Dermis blood vessel endothelial cell (primary cell): ENCODE results near the gene ZIC4. TPM values are rescaled to one million over a fixed set of nuclear protein-coding genes. Genes with fewer than 3 reads are reported as not detected.

Source experiments
- DNase-seq: peaks from one replicate; pipeline ENCODE4 v3.0.0; 2010
- total RNA-seq: library from RNA; depleted of rRNA; stranded (reverse); fragments of >200 nt; gene quantifications from 2 replicates; pipeline ENCODE4 v1.2.3, GENCODE V29; 2014

The ZIC4 gene
- total RNA-seq, 1 donor from 2014 or later, result not detected

GRCh38 chr3:147404800-147405230, 1.5 kb downstream of the ZIC4 start:
- no peak for DNase-seq

- no peak for DNase-seq
Observed at GRCh38 chr3:147404000-147404799, 2.1 kb downstream of the ZIC4 start.

- no peak for DNase-seq
Observed at GRCh38 chr3:147403511-147403910, 2.8 kb downstream of the ZIC4 start.

DNA sequence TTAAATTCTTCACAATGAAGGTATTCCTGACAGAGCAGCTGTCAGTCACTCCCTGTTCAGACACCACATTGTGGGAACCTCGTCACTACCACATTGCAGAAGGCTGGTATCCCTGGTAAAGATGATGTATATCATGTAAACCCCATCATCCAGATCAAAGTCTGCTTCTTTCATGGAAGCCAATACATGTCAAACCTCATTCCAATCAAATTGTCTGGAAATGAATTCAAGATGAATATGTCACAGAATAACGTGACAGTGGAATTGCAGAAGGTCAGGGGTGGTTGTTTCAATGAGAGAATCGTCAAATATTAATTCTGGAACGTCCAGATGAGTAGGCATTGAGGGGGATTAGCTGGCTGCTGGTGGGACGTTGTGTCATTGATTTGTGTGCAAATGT, 4.2 kb downstream of the ZIC4 start:
- no peak for DNase-seq

- no peak for DNase-seq
Observed at GRCh38 chr3:147401421-147401820, 4.9 kb downstream of the ZIC4 start.

GRCh38 chr3:147400999-147401398, 5.3 kb downstream of the ZIC4 start:
- DNase-seq, result no peak

GRCh38 chr3:147400111-147400510, 6.2 kb downstream of the ZIC4 start:
- no peak for DNase-seq

DNA sequence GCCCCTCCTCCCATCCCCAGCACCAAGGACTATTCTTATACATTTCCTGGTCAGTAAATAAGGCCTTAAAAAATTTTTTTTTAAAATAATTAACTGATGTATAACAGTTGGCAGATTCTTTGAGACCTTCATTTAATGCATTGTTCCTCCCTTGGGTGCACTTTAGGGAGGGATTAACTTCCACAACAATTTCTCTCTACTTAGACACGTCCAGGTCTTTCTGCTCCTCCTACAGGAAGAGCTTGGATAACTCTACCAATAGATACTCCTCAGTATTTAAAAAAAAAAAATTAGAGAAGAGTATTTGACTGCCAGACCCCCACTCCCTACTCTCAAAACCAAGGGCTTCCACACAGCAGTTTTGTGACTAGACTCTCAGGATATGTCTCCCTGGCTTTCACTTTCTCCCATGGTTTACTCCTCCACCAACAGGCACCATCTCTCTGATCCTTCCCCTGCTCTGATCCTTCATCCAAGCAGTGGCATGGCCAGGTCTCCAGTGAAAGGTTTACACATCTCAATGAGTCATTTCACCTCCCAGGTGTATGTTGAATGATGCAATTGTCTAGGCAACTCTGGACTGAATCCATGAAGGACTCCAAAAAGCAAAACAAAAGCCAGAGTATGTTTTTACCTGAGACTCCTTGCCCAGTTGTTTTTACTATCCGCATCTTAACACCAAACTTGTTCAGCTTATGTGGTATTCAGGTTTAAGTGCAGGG, 7.4 kb downstream of the ZIC4 start:
- no peak for DNase-seq

GRCh38 chr3:147397875-147398812, 8.2 kb downstream of the ZIC4 start:
- DNase-seq, result no peak

- no peak for DNase-seq
Observed at GRCh38 chr3:147397155-147397874, 9.0 kb downstream of the ZIC4 start.

DNA sequence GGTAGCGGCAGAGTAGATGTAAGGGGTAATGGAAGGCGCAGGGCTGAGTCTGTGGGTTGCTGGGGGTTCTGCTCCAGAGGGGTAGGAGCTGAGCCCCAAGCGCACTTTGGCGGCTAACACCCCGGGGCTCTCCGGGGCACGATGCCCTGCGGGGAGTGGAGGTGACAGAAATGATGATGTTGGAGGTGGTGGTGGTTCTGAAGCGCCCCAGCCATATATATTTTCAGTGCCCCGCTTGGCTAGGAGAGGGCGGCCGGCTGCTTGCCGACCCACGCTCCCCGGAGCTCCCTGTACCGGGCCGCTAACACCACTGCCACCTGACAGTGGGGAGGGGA, 9.7 kb downstream of the ZIC4 start:
- DNase-seq, result no peak

DNA sequence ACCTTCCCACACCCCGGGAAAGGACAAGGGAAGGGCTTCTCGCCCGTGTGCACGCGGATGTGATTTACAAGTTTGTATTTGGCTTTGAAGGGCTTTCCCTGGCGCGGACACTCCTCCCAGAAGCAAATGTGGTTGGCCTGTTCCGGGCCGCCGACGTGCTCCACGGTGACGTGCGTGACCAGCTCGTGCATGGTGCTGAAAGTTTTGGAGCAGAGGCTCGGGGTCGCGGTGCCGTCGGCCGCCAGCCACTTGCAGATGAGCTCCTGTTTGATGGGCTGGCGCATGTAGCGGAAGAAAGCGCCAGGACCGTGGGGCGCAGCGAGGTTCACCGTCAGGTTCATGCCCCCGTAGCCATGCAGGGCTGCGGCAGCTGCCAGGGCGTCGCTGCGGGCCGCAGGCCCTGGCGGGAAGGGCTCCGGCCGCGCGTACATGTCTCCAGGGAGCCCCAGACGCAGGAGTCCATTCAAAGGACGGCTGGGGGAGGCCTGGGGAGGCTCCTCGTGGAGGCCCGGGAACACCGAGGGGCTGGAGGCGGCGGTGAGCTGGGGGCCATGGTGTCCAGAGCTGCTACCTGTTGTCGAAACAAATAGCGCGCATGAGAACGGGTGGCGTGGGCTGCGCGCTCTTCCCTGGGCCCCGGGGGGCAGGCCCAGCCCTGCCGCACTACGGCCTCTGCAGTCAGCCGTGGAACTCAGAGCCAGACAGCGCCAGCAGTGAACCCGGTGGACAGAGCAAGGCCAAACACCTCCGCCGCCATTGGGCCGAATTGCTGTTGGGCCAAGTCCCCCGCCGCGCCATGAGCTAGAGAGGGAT, 10.2 kb downstream of the ZIC4 start:
- DNase-seq, result no peak

DNA sequence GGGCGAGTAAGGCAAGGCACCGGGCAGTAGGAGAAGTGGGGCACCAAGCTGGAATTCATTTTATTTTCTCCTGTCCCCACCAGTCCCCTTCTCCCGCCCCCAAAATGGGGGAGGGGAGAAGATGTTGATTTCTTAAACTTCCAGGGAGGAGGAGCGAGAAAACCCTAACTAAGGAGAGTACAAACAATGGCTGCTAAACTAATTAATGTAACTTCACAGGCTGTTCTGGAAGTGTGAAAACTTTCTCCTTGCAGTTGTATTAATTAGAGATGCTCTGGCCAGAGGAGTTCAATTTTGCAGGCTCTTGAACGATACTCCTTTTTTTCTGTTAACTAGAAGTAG, 11.5 kb downstream of the ZIC4 start:
- DNase-seq, result no peak

DNA sequence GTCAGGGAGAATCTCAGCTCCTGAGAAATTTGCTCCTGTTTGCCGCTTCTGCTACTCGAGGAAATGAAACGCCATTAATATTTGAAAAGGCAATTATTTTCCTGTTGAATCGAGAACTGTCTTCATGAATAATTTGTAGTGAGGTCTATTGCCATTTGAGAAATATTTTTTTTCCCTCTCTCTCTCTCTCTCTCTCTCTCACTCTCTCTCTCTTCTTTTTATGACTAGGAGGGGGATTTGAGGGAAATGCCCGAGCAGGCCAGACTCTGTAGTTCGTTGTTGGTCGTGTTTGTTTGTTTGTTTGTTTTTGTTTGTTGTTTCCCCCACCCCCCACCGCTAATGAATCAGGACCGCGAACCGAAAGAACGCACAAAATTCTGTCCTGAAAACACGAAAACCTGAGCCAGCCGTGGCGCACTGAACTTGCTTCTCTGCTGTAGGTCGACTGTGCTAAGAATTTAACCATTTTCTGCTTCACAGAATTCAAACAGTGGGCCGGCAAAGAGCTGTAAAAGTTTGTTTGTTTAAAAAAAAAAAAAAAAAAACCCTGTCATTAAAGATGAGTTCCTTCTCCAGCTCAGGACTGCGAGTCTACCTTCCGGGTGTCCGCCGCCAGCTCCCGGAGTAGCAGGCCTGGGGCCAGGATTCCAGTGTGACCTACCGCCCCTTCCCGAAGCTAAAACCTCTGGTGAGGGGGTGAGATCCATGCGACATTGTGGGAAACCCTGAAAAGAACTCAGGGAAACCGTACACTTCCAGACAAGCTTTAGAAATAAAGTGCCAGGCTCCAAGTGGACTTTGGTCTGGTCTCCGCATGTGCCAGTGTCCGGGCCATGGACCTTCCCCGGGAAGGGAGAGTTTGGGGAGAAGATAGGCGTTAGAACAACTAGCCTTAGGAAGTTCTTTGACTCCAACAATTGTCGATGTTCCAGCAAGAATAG, 12.1 kb downstream of the ZIC4 start:
- no peak for DNase-seq

DNA sequence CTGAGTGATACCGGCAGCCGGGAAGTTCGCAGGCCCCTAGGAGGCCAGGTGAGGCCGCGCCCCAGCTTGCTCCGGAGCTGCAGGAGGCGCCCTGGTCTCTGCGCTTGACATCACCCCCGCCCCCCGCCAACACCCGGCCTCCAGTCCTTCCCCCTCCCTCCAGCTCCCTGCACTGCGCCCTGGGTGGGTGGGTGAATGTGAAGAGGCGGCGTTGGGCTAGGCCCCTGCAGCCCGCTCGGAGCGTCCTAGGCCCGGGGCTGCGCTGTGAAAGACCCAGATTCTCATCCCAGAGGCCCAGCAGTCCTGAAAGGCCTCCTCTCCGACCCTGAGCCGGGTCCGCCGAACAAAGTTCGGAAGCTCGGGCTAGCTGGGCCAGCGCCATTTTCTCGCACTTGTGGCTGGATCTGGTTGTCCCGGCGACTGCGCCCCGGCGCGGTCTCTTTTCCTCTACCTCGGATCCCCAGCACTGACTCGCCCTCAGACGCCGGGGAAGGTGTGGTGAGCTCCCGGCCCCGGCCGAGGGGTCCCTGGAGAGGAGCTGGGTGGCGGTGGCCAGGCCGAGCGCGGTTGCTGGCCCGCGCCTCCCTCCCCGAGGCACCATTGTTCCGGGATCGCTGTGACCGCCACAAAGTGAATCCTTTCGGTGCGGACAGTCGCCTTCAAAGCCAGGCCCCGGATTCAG, 12.9 kb downstream of the ZIC4 start:
- DNase-seq, result no peak

- DNase-seq, result no peak
Observed at GRCh38 chr3:147392625-147392946, 13.8 kb downstream of the ZIC4 start.

DNA sequence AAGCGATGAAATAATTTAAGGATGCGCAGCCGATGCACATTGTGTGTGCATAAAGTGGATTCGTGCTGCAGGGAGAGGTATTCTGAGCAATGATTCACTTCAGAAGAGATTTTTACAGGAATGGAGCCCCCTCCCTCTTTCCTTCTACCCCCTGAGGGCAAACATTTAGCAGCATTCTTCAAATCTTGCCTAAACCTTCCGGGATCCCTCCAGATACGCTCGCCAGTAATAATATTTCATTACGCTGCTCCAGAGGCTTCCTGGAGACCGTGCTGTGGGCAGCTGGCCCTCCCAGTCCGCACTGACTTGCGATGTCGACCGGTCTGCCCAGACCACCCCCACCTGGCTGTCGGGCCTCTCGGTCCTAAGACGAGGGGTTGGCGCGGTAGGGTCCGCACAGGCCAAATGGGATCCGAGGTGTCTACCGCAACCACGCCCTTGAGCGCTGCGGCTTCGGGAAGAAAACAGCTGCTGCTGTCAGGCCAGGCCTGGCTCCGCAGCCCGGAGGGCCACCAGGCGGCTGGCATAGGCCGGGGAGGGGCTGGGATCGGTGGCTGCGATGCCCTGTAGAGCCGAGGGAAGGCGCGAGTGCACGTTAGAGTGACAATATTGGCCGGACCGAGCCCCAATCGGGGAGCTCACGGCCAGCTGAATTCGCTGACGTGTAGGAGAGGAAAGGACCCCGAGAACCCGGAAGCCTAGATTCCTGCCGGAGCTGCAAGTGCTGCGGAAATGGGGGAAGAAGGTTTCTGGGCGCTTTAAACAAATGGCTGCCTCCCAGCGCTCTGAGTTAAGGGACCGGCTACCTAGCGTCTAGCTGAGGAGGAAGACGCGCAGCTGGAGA, 14.3 kb downstream of the ZIC4 start:
- peak; percentile 48 for DNase-seq

GRCh38 chr3:147390589-147391569, 15.5 kb downstream of the ZIC4 start:
- DNase-seq, result no peak
